ENCODE data around the gene RIF1.

The RIF1 gene

GRCh38 chr2:151522556-151522955, 112.9 kb downstream of the RIF1 start:
- DNase-seq, result no peak

- no peak for DNase-seq
Measured at GRCh38 chr2:151523850-151524249, 114.1 kb downstream of the RIF1 start.

GRCh38 chr2:151525821-151526373, 116.2 kb downstream of the RIF1 start:
- no peak for DNase-seq

- DNase-seq, result no peak
Measured at GRCh38 chr2:151526572-151527090, 116.9 kb downstream of the RIF1 start.

Measured in AML-193 (cell line).